HCT116 (cell line): ENCODE measurements around the gene RGS2.

ENCODE experiments used
- EZH2 ChIP-seq: fragments of 200-600 bp; sonication (generic); IDR thresholded peaks from 2 replicates; pipeline ENCODE4 v1.6.1; 2017; ENCODE audit warnings: antibody characterized with exemption, mixed run types
- JUND ChIP-seq: IDR thresholded peaks from 2 replicates; pipeline ENCODE4 v1.6.1; 2012
- POLR2A ChIP-seq: IDR thresholded peaks from 2 replicates; pipeline ENCODE4 v1.7.0; 2011; ENCODE audit warnings: borderline replicate concordance; ENCODE audit not compliant: insufficient read depth, insufficient read length; ENCODE audit errors: extremely low read depth
- RAD21 ChIP-seq: IDR thresholded peaks from 2 replicates; pipeline ENCODE4 v1.6.1; 2012; ENCODE audit warnings: low read depth, mild to moderate bottlenecking
- SIN3A ChIP-seq: IDR thresholded peaks from 2 replicates; pipeline ENCODE4 v1.6.1; 2012; ENCODE audit warnings: low read depth
- TF ChIP-seq, protein P1 (sequence below), 3 experiments: fragments of 200-600 bp in 1 of 3; sonication (generic) in 1 of 3; IDR thresholded peaks in 2 of 3; conservative IDR thresholded peaks in 1 of 3; 2 replicates each; pipeline ENCODE4 v1.5.1; 2012 to 2017; ENCODE audit warnings: low read depth in 2 of 3, low read length in 2 of 3, antibody characterized with exemption in 1 of 3, borderline replicate concordance in 1 of 3, control low read depth in 1 of 3, mild to moderate bottlenecking in 1 of 3, mixed read lengths in 1 of 3, mixed run types in 1 of 3, moderate library complexity in 1 of 3; ENCODE audit not compliant: insufficient read depth in 1 of 3
- TF ChIP-seq, protein P2 (sequence below): IDR thresholded peaks from 2 replicates; pipeline ENCODE4 v1.6.1; 2012

DNA sequence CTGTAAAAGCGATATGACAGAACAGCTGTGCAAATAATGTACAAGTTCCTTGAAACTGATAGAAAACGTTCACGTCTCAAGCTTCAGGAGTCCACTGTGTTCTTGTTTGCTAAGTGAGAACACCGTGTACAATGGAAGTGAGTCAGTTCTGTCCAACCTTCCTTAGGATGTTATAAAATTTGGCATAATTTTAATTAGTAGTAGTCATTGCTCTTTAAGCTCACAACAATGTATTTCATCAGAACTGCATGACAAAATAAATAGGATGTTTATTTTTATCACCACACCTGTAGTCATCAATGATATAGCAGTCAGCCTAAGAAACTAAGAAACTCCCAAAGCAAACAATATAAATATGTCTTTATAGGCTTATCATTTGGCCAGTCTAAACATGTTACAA is 53.0 kb downstream of the RGS2 start:
- no peak for TF ChIP-seq SIN3A
- no peak for TF ChIP-seq POLR2A
- TF ChIP-seq, protein P1, sequence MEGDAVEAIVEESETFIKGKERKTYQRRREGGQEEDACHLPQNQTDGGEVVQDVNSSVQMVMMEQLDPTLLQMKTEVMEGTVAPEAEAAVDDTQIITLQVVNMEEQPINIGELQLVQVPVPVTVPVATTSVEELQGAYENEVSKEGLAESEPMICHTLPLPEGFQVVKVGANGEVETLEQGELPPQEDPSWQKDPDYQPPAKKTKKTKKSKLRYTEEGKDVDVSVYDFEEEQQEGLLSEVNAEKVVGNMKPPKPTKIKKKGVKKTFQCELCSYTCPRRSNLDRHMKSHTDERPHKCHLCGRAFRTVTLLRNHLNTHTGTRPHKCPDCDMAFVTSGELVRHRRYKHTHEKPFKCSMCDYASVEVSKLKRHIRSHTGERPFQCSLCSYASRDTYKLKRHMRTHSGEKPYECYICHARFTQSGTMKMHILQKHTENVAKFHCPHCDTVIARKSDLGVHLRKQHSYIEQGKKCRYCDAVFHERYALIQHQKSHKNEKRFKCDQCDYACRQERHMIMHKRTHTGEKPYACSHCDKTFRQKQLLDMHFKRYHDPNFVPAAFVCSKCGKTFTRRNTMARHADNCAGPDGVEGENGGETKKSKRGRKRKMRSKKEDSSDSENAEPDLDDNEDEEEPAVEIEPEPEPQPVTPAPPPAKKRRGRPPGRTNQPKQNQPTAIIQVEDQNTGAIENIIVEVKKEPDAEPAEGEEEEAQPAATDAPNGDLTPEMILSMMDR (IDR thresholded peaks at IDR 0.05 in 2 of 3, conservative IDR thresholded peaks at IDR 0.05 in 1 of 3; ENCODE audit: borderline replicate concordance in 1 of 3, insufficient read depth in 1 of 3, low read depth in 2 of 3, low read length in 2 of 3) = no peak
- no peak for TF ChIP-seq EZH2
- TF ChIP-seq RAD21 = no peak
- TF ChIP-seq JUND = no peak
- TF ChIP-seq, protein P2, sequence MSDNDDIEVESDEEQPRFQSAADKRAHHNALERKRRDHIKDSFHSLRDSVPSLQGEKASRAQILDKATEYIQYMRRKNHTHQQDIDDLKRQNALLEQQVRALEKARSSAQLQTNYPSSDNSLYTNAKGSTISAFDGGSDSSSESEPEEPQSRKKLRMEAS = no peak
